Right lobe of liver (tissue), 6 donors: Measurements from ENCODE around the gene MACROH2A2. TPM values are rescaled to one million over a fixed set of nuclear protein-coding genes. Genes with fewer than 3 reads are reported as not detected.

Experiments used
- ATAC-seq, 4 donors: fragments of 200-7000 bp; cut with Tn5 transposase; one replicate each; pipeline ENCODE4 v1.9.1; 2020; ENCODE audit warnings: mild to moderate bottlenecking in 4 of 4, moderate library complexity in 4 of 4
- DNase-seq, 3 donors: peaks; one replicate each; pipeline ENCODE4 v3.0.0-alpha.2; 2020
- H3K27ac ChIP-seq, 3 donors: fragments of 200-600 bp; one replicate each; pipeline ENCODE4 v1.8.0; 2022
- H3K27me3 ChIP-seq, 2 donors: fragments of 200-600 bp; one replicate each; pipeline ENCODE4 v1.8.0; 2022
- H3K36me3 ChIP-seq, 4 donors: fragments of 200-600 bp; sonication (generic) in 1 of 4; one replicate each; pipeline versions ENCODE4 v1.5.1 to v1.8.0; 2017 to 2022; ENCODE audit warnings: control low read depth in 1 of 4
- H3K4me1 ChIP-seq, 4 donors: fragments of 200-600 bp; sonication (generic) in 1 of 4; one replicate each; pipeline versions ENCODE4 v1.5.1 to v1.8.0; 2017 to 2022; ENCODE audit warnings: control low read depth in 1 of 4
- H3K4me3 ChIP-seq, 3 donors: fragments of 200-600 bp; one replicate each; pipeline ENCODE4 v1.8.0; 2022
- H3K9me3 ChIP-seq, 4 donors: fragments of 200-600 bp; sonication (generic) in 1 of 4; one replicate each; pipeline versions ENCODE4 v1.5.1 to v1.8.0; 2017 to 2022; ENCODE audit warnings: control low read depth in 1 of 4
- CTCF ChIP-seq, 4 donors: fragments of 200-600 bp in 3 of 4; fragments of 450-650 bp in 1 of 4; IDR thresholded peaks; one replicate each; pipeline versions ENCODE4 v1.5.1 to v1.8.0; 2016 to 2022; ENCODE audit warnings: antibody characterized with exemption in 4 of 4, mild to moderate bottlenecking in 2 of 4
- POLR2A ChIP-seq: fragments of 450-650 bp; IDR thresholded peaks from one replicate; pipeline ENCODE4 v1.6.1; 2017; ENCODE audit warnings: antibody characterized with exemption, mild to moderate bottlenecking
- WGBS: methylation state at CpG from one replicate; pipeline ENCODE4 v1.1.6; 2018; ENCODE audit warnings: low coverage, low lambda C conversion rate; ENCODE audit not compliant: insufficient coverage; ENCODE audit errors: missing lambda C conversion rate; 5-methylcytosine and 5-hydroxymethylcytosine counted together
- intact Hi-C, 2 donors: fragments of 100-400 bp; cut with DNase I; formaldehyde crosslinking; loops; one replicate each; pipeline versions ENCODE4 v1.11.2 to v1.14.1; 2022
- total RNA-seq, 6 experiments: library from RNA; depleted of rRNA in 2 of 6; stranded (reverse); fragments of >200 nt in 2 of 6; fragmentation: NEBNext Ultra II Directional in 3 of 6; extraction: Animal tissue kit (Norgen Biotek cat#: 25700) in 3 of 6; gene quantifications; one replicate each; pipeline versions ENCODE4 v1.1.0 to v1.2.4, GENCODE V29; 2016 to 2023
- donor health status: DM: no; HTN: yes; CAD: no.
- donor health status: DM: no; HTN: no; CAD: no.
- donor health status: DM: no; HTN: no; CAD: no.
- donor health status: DM: no; HTN: yes; CAD: no.
- donor health status: DM: no; HTN: yes; CAD: no.

The MACROH2A2 gene
- total RNA-seq, 6 experiments from 2014 or later, result 2.0 to 12.1 (median 5.0) TPM

- Histone ChIP-seq H3K4me1 (no peaks in the 10 kb centered on the region), H3K27ac (no peak overlapping the region), H3K4me3 (no peak overlapping the region), H3K9me3 (no peaks in the 10 kb centered on the region), H3K36me3 (peaks cover 0 to 5% (median 0%) of the 10 kb centered on the region in 4 donors), H3K27me3 (no peaks in the 10 kb centered on the region)
- no peak for DNase-seq
- intact Hi-C loops, result no loop called here
- 100% methylated on average over 1 of the region's 11 CpGs for WGBS
- TF ChIP-seq CTCF (IDR thresholded peaks at IDR 0.05), result no peak
- TF ChIP-seq POLR2A, result no peak
- ATAC-seq, result no peak
These were observed 86.7 kb downstream of the MACROH2A2 start for GRCh38 chr10:70139151-70139996.

- no CpG with 5 or more reads among the region's 6 CpGs for whole genome bisulfite sequencing
- H3K27ac ChIP-seq, result no peak overlapping the region
- H3K36me3 ChIP-seq, result peaks cover 0 to 5% (median 0%) of the 10 kb centered on the region in 4 donors
- H3K27me3 ChIP-seq, result no peaks in the 10 kb centered on the region
- no peaks in the 10 kb centered on the region for H3K9me3 ChIP-seq
- no peaks in the 10 kb centered on the region for H3K4me1 ChIP-seq
- no peak for TF ChIP-seq POLR2A
- TF ChIP-seq CTCF (IDR thresholded peaks at IDR 0.05), result no peak
- intact Hi-C loops, result no loop called here
- DNase-seq (no peak), ATAC-seq (no peak)
- H3K4me3 ChIP-seq, result no peak overlapping the region
These were observed 87.3 kb downstream of the MACROH2A2 start for GRCh38 chr10:70139997-70140250.

- H3K36me3 ChIP-seq, result peaks cover 0 to 5% (median 0%) of the 10 kb centered on the region in 4 donors
- intact Hi-C loops, result no loop called here
- no peaks in the 10 kb centered on the region for H3K27me3 ChIP-seq
- no peak overlapping the region for H3K27ac ChIP-seq
- WGBS, result 89% methylated on average over 5 of the region's 5 CpGs
- H3K4me1 ChIP-seq, result no peaks in the 10 kb centered on the region
- H3K9me3 ChIP-seq, result no peaks in the 10 kb centered on the region
- DNase-seq, result no peak
- TF ChIP-seq CTCF (IDR thresholded peaks at IDR 0.05), result no peak
- no peak for TF ChIP-seq POLR2A
- ATAC-seq, result no peak
- no peak overlapping the region for H3K4me3 ChIP-seq
These were observed 87.7 kb downstream of the MACROH2A2 start for GRCh38 chr10:70140297-70140696.

GRCh38 chr10:70142555-70142954 lies 89.9 kb downstream of the MACROH2A2 start:
- Histone ChIP-seq H3K36me3 (peaks cover 0 to 5% (median 0%) of the 10 kb centered on the region in 4 donors), H3K27ac (no peak overlapping the region), H3K27me3 (no peaks in the 10 kb centered on the region), H3K9me3 (no peaks in the 10 kb centered on the region), H3K4me3 (no peak overlapping the region), H3K4me1 (peaks cover 0 to 8% (median 3%) of the 10 kb centered on the region in 4 donors)
- intact Hi-C loops, result no loop called here
- ATAC-seq (no peak), DNase-seq (no peak)
- WGBS, result 100% methylated on average over 1 of the region's 10 CpGs
- no peak for TF ChIP-seq POLR2A
- no peak for TF ChIP-seq CTCF (IDR thresholded peaks at IDR 0.05)
